Kidney glomerular epithelial cell (primary cell): ENCODE results near the gene SLC39A12.
A peak's percentile ranks its signal among the peaks of the same experiment; 100 is the strongest.
"Not testable (repeated sequence)": the region's sequence is repeated elsewhere in the genome, so short reads cannot be mapped to it uniquely, and the experiment has no call there.

Experiments used
- DNase-seq: peaks from one replicate; lab custom pipeline; 2025; lab: John Stamatoyannopoulos, UW

Gene SLC39A12

DNA sequence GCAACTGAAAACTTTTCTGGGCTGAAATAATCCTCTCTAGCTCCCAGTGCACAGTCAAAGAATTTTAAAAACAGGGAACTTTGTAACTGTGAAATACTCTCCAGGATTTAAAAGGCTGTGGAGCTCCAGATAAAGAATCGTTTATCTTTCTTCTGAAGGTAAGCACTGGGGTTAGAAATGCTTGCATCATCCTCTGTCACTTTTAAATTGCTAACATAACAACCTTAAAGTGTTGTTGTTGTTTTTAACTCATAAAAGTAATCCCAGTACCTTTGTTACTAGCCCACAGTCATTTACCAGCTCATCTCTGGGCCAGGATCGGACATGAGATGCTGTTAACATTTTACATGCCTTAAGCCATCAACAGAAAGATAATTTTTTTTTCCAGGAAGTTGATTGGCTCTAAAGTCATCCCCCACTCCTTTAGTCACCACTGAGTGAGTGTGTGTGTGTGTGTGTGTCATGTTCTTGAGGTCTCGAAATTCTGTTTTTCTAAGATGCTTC lies at the start of gene SLC39A12:
Gene SLC39A12, plus strand, starts transcription at position 51 of the 504 bp plus-strand sequence. CDS start 1,359 bp downstream, outside the sequence.
- peak; percentile 5 for DNase-seq

DNA sequence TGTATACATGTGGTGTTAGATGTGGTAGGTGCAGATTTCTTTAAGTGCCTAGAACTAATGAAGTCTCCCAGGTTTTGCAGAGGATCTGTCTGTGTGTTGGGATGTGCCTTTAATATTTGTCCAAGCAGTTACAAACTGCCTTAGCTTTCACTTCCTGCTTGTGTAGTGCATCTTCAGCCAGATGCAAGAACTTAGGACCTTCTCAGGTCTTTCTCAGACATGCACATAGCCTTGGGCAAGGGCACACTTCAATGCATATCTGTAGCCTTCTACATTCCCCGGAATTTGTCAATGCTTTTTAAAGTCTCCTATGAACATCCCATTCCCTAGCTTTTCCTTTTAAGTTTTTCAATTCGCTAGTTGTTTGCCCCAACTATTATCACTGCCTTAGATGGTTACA lies 47.2 kb upstream of the SLC39A12 start:
- no peak for DNase-seq

DNA sequence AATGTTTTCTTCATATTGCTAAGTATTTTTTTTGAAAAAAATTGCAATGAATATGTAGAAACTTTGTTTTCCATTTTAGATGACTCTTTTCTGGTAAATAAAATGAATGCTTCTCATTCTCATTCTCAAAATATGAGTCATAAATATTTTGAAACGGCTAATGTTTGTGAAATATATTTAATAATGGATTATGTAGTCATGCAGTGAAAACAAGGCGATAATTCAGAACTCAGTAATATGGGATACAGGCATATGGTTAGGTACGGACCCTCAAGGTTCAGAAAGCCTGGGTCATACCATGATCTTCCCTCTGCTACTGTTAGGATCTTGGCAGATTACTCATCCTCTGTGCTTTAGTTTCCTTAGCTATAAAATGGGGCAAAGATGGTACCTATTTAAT lies 46.2 kb upstream of the SLC39A12 start:
- DNase-seq, result no peak

DNA sequence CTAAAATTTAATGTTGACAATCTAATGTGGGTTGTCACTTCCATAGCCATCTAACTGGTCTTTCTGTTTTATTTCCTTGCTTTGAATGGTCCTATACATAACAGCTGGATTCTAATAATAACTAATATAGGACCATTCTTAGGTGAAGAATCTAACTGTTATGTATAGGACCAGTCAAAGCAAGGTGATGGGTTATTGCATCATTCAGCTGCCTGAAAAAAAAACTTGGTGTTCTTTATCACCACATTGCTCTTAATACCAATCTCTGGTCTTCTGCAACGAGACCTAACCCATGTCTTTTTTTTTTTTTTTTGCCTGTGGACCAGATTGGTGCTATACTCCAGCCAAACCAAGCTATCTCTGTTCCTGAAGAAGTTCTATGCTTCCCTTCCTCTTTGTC lies 45.7 kb upstream of the SLC39A12 start:
- DNase-seq, result no peak

DNA sequence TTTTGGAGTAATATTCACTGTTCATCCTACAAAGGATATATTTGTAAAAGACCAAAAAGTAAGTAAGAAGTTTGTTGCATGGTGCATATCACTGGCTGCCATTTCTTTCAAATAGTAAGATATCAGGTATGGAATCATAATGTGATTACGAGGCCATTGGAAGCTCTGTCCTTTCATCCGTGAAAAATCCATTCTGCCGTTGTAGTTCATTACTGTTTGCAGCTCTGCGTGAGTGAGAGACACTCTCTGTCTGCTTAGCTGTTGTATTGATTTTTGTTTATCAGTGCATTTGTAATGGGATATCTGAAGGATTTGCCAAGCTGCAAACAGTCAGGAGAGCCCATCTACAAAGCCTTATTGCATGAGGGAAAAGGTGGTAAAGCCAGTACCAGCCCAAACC lies 44.1 kb upstream of the SLC39A12 start:
- no peak for DNase-seq

DNA sequence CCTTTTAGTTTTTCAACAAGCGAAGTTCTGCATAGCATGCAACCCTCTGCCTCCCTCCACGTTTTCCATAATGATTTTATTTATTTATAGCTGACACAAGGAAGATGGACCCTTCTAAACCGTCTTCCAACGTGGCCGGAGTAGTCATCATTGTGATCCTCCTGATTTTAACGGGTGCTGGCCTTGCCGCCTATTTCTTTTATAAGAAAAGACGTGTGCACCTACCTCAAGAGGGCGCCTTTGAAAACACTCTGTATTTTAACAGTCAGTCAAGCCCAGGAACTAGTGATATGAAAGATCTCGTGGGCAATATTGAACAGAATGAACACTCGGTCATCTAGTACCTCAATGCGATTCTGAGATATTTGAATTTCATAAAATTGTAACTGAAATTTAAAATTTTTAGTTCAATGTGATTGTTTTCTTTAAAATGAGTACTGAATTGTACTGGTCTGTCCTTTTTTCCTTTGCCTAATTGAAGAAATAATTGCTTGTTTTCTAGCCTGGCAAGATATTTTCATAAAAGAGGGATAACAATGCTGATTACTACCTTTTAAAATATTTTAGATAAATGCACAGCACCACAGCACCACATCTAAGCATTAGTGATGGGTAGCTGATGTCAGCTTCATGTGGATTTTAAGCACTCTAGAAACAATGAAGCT lies 41.5 kb upstream of the SLC39A12 start:
- peak; percentile 51 for DNase-seq

DNA sequence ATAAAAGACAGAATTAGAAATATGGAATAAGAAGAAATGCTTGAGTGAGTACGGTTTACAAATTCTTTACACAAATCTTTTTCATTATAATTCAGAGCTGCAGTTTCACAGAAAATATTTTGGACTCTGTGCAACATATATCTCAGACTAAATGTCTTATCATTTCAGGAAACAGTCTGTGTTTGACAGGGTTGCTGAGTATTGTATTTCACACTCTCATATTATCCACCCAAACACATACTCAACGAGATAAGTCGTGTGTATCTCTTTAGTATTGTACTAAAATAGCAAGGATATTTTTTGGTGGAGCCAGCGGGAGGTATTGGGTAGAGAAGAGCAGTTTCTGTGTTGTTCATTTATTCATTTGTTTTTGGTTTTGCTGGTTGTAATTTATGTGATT lies 39.0 kb upstream of the SLC39A12 start:
- no peak for DNase-seq

DNA sequence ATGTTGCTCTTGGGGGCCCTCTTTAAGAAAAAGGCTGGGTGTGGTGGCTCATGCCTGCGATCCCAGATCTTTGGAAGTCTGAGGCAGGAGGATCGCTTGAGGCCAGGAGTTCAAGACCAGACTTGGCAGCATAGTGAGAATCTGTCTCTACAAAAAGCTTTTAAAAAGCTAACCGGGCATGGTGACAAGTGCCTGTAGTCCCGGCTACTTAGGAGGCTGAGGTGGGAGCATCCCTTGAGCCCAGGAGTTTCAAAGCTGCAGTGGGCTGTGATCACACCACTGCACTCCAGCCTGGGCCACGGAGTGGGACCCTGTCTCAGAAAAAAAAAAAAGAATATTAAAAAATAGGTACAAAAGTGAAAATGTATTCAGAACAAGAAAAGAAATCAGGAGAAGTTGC lies 38.1 kb upstream of the SLC39A12 start:
- no peak for DNase-seq

DNA sequence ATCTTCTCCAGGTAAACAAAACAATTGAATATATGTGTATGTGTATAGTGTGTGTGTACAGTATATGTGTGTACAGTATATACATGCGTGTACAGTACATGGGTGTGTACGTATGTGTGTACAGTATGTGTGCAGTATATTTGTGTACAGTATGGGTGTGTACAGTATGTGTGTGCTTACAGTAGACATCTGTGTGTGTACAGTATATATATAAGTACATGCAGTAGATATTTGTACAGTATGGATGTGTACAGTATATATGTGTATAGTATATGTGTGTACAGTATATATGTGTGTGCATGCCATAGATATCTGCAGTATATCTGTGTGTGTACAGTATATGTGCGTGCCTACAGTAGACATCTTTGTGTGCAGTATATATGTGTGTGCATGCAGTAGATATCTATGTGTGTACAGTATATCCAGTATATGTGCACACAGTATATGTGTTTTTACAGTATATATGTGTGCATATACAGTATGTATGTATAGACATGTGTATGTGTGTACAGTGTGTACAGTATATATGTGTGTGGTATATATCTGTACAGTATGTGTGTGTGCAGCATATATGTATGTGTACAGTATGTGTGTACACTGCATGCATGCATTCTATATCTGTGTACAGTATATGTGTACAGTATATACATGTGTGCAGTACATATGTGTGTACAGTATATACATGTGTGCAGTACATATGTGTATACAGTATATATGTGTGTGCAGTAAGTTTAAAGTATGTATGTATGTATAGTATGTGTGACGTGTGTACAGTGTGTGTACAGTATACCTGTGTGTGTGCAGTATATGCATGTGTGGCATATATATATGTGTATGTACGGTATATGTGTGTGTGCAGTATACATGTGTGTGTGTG lies 37.3 kb upstream of the SLC39A12 start:
- DNase-seq, result no peak

DNA sequence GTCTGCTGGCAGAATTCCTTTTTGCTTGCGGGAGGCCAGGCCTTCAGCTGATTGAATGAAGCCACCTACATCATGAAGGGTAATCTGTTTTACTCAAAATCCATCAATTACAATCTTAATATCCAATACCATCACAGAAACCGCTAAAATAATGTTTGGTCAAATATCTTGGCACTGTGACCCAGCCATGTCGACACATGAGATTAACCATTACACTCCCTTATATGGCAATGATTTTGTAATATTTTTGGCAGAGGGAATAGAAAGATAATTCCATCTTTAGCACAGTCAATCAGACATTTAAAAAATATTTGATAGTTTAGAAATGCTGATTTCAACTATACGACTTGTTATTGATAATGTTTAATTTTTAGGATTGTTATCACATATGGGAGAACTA lies 36.5 kb upstream of the SLC39A12 start:
- no peak for DNase-seq

DNA sequence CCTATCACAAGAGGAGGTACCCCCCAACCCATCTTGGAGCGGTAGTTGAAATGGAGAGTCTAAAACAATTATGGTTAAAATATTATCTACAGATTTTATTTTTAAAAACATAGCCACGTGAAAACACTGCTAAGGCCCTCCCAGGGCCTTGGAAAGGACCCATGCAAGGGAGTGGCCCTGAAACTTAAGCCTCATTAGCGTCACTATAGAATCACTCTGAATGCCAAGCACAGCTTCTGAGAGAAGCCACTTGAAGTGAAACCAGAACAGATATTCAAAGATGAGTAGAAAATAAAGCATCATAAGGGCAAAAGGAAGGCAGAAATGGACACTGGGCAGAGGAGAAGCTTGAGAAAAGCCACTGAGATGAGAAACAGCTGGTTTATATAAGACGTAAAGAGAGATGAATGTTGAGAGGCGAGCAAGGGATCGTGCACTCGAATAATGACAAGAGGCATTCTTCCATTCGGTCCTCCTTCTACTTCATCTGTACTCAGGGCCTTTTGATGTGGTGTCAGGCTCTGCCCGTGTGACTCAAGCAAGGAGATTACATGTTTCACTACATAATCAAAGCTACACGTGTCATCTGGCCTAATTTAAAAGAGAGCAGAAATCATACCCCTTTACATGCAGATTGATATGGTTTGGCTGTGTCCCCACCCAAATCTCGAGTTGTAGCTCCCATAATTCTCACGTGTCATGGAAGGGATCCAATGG lies 33.4 kb upstream of the SLC39A12 start:
- no peak for DNase-seq

DNA sequence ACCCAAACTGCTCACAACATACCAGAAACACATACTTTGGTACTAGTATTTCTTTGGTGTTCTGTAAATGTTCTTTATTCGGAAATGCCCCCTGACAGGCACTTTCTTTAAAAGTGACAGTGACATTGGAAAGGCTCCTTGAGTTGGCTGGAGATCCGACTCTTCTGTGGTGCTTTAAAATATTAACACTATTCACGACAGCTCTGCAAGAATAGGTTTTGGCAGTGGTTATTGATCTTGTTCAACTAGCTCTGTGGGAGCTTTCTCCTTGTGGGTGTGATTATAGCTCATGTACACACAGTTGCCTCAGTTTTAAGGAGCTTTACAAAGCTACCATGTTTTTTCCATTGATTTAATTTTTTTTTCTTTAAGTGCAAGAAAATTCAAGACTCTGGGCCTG lies 30.3 kb upstream of the SLC39A12 start:
- DNase-seq, result no peak

DNA sequence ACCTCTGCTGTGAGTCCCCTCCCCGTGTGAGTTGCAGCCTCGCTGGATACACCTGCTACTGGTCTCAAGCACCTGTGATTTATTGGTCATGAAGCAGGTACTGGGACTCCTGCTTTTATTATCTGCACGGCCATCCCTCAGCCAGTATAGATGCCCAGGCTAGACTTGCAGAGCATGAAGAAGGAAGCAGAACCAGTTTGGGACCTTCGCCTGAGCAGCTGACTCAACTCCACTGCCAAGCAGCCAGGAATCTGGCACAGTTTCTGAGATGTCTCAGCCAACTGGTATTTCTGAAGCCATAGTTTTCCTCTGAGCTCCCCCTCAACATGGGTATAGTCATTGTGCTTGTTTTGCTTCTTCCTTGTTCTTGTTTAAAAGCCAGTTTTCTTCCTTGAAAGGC lies 28.0 kb upstream of the SLC39A12 start:
- DNase-seq, result peak; percentile 65

DNA sequence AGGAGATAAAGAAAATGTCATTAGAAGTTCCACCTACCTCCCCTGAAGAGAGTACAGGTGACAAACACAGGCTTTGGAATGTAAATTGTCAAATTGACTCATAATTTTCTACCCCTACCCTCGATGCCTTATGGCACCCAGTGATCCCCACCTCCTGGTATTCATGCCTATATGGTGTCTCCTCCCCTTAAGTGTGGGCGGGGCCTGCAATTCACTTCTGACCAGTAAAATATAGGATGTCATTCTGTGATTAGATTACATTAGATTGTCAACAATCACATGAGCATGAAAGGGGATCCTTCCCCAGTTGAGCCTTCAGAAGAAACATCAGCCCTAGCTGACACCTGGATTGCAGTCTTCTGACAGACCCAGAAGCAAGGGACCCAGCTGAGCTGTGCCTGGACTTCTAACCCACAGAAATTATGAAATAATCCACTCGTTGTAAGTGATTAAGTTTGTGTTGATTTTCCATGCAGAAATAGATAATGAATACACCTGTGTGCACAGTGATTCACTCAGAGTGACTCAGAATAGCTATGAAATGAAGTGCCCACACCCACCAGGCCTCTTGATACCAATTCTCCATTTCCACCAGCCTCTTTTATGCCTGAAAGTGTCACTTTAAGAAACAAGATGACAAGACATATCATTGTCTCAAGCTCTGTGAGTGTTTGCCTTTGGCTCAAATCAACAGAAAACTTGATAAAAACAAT lies 8.5 kb upstream of the SLC39A12 start:
- no peak for DNase-seq

DNA sequence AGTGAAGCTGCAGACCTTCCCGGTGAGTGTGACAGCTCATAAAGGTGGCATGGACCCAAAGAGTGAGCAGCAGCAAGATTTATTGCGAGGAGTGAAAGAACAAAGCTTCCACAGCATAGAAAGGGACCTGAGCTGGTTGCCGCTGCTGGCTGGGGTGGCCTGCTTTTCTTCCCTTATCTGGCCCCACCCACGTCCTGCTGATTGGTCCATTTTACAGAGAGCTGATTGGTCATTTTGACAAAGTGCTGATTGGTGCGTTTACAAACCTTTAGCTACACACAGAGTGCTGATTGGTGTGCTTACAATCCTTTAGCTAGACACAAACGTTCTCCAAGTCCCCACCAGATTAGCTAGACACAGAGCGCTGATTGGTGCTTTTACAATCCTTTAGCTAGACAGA lies 1.4 kb upstream of the SLC39A12 start:
- not testable (repeated sequence) for DNase-seq

DNA sequence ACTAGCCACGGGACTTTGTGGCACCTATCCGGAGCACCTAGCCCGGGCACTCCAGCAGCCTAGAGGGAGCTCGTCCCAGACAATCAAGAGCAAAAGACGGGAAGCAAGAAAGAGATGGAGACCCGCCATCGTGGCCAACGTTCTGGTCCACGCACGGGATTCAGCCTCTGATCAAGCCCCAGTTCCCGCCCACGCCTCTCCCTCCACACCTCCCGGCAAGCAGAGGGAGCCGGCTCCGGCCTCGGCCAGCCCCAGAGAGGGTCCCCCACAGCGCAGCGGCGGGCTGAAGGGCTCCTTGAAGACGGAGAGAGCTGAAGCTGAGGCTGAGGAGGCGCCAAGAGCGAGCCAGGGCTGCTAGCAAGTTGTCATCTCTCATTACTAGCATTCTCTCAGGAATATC lies 992 bp upstream of the SLC39A12 start:
- no peak for DNase-seq

DNA sequence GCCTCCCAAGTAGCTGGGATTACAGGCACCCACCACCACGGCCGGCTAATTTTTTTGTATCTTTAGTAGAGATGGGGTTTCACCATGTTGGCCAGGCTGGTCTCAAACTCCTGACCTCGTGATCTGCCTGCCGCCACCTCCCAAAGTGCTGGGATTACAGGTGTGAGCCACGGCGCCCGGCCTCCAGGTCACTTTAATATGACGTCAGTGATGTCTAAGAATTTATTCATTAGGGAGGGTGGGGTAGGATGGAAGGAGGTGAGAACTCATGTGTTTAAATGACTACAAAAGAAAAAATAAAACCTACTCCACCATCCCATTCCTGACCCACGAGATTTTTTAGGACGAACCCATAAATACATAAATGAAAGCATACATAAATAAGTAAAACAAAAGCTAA lies 2.7 kb downstream of the SLC39A12 start:
- not testable (repeated sequence) for DNase-seq

DNA sequence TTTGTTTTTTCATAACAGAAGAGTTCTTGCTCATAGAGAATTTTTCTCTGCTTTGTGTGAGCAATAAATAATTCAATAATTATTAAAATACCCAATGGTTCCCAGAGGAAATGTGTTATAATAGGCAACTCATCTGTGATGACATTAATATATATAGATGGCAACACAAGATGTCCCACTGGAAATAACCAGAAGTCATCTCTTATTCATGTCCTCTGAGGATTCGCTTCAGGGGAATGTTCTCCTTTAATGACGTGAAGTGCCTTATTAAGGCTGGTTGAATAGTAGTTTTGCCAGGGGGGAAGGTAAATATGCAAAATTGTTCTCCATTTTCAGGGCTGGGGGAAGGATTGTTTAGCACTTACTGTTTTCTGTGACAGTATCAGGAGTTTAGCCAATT lies 3.1 kb downstream of the SLC39A12 start:
- DNase-seq, result no peak

DNA sequence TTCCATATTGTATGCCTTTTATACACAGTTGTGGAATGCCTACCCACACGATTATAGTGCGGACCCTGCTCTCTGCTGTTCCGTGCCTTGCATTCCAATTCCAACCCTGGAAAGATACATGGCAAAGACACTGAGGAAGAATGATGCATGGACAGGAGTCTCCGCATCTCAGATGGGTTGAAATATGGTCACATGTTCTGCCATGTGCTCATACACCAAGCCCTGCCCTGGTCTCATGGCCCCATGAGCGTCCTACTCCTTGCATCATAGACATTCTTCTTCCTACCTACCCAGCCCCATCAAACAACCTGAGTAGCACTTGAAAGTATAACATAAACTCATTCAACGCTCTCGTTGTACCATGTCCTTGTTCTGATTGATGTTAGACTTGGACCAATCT lies 6.3 kb downstream of the SLC39A12 start:
- DNase-seq, result no peak

DNA sequence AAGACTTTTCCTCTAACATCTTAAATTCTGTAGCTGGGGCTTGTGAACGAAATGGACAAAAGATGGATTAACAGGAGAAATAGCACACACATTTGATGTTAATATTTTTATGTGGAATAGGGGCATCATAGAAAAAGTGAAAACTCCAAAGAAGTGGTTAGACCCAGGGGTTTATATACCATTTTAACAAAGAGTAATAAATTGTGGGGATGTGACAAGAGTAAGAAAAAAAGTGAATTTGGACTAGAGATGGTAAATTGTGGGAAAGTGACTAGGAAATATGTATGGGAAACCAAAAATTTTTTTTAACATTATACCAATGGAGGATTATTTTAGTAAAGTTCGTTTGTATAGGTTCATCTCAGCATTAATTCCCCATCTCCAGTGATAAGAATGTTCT lies 8.2 kb downstream of the SLC39A12 start:
- DNase-seq, result no peak

DNA sequence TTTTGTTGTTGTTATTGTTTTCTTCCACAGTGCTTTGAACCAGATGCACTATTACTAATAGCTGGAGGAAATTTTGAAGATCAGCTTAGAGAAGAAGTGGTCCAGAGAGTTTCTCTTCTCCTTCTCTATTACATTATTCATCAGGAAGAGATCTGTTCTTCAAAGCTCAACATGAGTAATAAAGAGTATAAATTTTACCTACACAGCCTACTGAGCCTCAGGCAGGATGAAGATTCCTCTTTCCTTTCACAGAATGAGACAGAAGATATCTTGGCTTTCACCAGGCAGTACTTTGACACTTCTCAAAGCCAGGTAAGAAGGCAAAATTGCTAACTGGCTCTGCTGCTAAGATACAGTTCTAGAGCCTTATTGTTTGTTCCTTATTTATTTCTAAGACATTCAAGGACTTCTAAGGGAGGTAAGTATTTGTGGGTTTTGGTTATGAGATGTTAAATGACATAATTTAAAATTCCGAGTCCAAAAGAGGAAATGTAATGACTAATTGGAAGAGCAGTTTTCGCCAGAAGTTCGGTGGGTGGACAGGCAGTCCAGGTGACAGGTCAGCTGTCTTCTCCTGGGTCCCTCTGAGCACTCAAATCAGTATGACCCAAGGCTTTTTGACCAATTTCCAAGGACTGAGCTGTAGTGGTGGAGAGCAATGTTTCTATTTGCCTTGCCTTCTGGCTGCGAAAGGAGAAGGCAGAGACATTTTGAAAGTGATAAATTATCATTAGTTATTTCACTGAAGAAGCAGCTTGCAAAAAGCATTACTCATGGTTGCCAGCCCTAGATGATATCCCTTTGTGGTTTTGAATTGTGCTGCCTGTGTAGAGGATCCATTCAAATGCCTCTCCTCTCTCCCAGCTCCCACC lies 10.1 kb downstream of the SLC39A12 start:
- DNase-seq, result peak; percentile 16
